Pulmonary artery endothelial cell (primary cell): ENCODE measurements around the gene KLRG1. TPM values are rescaled to one million over a fixed set of nuclear protein-coding genes. Genes with fewer than 3 reads are reported as not detected.
A peak's percentile ranks its signal among the peaks of the same experiment; 100 is the strongest.

Experiments used
- DNase-seq: peaks from one replicate; pipeline ENCODE4 v3.0.0-alpha.2; 2011; ENCODE audit warnings: low read depth, low spot score
- total RNA-seq: library from RNA; depleted of rRNA; stranded (reverse); fragments of >200 nt; gene quantifications from 2 replicates; pipeline ENCODE4 v1.2.3, GENCODE V29; 2014

The KLRG1 gene
- total RNA-seq, 1 donor from 2014 or later, result 10.0 TPM

GRCh38 chr12:8985213-8985754, 4.1 kb upstream of the KLRG1 start:
- no peak for DNase-seq

DNA sequence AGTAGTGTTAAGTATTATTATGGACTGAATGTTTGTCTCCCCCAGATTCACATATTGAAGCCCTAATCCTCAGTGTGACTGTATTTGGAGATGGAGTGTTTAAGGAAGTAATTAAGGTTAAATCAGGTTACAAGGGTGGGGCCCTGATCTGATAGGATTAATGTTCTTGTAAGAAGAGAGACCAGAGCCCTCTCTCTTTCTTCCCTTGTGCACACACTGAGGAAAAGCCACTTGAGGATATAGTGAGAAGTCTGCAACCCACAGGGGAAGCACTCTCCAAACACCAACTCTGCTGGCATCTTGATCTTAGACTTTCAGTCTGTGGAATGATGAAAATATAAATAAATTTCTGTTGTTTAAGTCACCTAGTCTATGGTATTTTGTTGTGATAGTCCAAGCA, 2.2 kb upstream of the KLRG1 start:
- DNase-seq, result no peak

DNA sequence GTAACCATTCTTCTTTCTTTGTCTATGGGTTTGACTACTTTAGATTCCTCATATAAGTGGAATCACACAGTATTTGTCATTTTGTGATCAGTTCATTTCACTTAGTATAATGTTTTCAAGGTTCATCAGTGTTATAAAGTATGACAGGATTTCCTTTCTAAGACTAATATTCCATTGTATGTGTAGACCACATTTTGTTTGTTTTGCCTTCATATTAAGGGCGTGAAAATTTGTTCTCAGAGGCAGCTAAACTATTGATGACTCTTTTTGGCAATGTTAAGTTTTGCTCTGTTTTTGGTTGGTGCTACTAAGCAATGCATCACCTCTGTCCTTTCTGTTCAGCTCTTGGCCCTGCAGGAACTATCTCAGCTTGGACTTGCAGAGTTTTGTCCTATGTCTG, 1.7 kb upstream of the KLRG1 start:
- DNase-seq, result no peak

DNA sequence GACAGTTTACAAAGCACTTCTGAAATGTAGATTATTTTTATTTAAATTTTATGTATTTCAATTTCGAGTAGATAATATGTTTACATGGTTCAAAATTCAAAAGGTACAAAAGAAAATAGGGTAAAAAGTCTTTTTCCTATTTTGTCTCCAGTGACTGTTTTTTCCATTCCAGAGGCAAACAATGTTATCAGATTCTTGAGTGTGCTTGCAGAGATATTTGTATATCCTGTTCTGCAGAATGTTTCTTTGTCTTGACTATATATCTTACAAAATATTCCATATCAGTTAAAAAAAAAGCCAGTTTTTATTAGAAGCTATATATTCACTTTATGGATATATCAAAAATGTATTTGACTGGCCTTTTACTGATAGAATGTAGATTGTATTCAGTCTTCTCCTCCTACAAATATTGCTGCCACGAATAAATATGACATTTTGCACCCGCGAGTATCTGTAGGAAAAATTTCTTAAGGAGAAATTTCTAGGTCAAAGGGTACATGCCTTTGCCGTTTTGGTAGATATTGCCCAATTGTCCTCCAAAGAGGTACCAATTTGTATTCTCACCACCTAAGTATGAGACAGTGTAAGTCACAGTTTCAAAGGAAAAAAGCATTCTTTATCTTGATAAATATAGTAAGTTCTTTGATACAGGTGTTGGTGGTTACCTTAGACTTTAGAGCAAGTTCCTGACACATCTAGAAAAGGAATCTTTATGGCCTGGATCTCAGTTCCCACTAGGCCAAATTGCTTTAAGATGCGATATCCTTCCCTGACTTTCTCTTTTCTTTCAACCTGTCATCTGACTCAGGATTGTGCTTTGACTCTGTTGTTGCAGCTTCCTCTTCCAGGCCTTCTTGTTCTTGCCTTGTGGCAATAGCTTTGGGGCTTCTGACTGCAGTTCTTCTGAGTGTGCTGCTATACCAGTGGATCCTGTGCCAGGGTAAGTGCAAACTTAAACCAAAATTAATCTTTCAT, 2.3 kb downstream of the KLRG1 start:
- DNase-seq, result no peak

DNA sequence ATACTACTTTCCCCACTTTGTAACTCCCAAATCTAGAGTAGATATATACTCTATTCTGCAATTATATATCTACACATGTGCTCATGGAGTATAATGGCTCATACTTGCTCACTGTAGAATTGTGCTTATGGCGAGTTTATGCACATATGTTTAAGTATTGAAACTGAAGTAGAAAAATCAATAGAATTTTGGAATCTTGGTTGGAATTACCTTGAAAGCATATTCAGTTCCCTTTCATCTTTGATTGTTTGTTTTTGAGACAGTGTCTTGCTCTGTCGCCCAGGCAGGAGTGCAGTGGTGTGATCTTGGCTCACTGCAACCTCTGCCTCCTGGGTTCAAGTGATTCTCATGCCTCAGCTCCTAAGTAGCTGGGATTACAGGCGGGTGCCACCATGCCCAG, 4.5 kb downstream of the KLRG1 start:
- DNase-seq, result no peak

DNA sequence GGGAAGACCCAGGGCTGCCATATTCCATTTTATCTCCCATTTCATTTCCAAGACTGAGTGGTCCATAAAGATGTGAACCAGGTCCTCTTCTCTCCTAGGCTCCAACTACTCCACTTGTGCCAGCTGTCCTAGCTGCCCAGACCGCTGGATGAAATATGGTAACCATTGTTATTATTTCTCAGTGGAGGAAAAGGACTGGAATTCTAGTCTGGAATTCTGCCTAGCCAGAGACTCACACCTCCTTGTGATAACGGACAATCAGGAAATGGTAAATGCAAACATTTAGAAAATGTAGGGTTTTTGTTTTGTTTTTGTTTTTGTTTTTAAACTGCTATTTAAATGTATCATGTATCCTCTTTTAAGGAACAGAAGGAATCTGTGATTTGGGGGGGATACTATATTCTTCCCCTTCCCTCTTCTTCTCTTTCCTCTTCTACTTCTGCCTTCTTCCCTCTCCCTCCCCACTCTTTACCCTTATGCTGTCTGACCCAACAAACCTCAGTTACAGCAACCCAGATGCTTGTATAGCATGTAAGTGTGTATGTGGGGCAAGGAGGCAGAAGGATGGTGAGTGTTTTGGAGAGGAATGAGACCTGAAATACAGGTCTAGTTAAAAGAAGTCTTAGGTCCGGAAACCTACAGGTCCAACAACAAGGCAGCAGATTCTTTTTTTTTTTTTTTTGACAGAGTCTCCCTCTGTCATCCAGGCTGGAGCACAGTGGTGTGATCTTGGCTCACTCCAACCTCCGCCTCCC, 5.9 kb downstream of the KLRG1 start:
- DNase-seq, result no peak

DNA sequence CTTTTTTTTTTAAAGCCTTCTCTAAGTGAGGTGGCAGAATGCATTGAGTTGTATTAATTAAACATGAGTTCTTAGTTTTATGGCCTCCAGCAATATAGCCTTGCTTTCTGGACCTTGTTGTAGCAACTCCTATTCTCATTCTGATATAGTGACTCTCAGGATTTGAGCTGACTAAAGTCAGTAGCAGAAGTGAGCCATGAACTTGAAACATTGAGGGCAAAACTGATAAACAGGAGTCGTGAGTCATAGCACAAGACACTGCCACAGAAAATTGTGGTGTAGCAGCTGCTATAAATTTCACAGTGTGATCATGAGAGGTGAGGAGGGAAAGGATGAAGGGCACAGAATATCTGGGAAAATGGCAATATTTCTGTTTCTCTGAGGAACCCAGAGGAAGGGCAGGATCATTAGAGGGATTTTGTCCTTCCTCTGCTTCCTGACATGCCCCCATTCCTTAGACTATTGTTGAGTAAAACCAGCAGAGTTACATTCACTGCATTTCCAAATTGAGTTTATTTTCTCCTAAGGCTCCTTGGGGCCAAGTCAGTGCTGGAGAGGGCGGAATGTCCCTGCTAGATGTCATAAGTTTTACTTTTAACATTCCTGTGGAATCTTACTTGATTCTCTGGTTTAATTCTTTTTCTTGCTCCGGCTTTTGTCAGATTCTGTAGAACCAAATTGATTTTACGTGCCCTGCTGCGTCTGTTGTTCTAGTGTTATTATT, 7.5 kb downstream of the KLRG1 start:
- peak; percentile 52 for DNase-seq

GRCh38 chr12:9001233-9001632, 11.9 kb downstream of the KLRG1 start:
- no peak for DNase-seq

- DNase-seq, result no peak
These were observed 13.0 kb downstream of the KLRG1 start for GRCh38 chr12:9002335-9002734.

DNA sequence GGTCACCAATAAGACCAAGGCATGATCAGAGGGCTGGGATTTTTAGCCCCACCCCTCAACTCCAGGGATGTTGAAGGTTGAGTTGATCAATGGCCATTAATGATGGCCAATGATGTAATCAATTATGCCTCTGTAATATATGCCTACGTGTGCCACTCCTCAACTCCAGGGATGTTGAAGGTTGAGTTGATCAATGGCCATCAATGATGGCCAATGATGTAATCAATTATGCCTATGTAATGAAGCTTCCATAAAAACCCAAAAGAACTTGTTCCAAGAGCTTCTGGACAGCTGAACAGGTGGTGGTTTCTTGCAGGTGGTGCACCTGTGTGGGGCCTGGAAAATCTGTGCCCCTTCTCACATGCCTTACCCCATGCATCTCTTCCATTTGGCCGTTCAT, 33.2 kb downstream of the KLRG1 start:
- no peak for DNase-seq

- no peak for DNase-seq
These were observed 35.2 kb downstream of the KLRG1 start for GRCh38 chr12:9024512-9024911.

DNA sequence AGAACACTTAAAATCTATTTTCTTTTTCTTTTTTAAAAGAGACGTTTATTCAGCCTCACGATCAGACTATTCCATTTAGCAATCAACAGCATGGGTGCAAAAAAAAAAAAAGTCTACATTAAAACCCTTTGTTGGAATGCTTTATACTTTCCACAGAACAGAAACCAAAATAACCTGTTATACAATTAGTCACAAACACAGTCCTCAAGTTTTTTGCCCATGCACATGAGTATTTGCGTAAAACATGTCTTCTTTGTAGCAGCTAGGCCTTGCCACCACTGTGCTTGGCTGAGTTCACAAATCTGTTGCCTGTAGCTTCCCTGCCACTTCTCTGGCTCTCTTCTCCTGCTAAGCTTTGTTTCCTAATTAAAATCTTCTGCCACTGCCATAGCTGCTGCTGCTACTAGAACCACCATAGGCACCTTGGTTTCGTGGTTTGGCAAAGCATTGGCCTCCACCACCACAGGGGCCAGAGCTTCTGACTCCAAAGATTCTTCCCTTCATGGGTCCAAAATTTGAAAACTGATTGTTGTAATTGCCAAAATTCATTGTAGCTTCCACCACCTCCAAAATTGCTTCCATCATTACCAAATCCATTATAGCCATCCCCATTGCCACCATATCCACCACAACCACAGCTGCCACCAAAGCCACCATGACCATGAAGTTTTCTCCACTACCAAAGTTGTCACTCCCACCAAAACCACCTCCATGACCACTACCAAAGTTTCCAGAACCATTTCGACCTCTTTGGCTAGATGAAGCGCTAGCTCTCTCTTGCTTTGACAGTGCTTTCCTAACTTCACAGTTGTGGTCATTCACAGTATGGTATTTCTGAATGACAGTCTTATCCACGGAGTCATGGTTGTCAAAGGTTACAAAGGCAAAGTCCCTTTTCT, 38.1 kb downstream of the KLRG1 start:
- DNase-seq, result no peak

GRCh38 chr12:9030776-9031175, 41.4 kb downstream of the KLRG1 start:
- DNase-seq, result no peak

DNA sequence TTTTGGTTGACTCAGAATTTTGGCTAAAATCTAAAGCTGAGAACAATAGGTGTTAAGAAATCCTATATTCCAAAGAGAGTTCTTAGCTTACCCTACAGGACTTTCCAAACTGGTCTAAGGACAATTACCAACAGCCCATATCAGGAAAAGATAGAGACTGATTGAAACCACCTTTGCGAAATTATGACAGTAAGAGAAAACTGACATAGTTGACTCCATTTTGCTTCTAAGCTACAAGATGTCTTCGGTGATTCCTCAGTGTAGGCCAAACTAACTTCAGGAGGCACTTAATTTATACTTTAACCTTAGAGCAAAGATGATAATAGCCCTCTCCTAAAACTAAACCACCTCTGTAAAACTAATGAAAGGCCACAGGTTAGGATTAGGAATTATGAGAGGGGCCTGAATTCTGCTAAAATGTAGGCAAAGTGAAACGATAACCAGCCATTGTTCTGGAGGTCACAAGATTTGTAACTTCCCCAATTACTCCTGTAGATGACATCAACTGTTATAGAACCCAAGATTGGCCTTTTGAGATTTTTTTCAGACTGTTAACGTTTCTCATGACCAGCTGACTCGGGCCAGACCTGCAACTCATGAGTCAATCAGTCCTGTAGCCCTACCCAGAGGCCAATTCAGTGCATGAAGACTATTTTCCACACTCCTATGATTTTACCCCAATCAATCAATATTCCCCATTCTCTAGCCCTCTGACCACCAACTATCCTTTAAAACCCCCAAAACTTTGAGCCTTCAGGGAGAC, 43.0 kb downstream of the KLRG1 start:
- DNase-seq, result no peak

GRCh38 chr12:9033265-9033887, 44.0 kb downstream of the KLRG1 start:
- DNase-seq, result no peak

GRCh38 chr12:9034095-9034494, 44.7 kb downstream of the KLRG1 start:
- no peak for DNase-seq

- no peak for DNase-seq
These were observed 46.9 kb downstream of the KLRG1 start for GRCh38 chr12:9036227-9036626.

GRCh38 chr12:9037431-9037830, 48.1 kb downstream of the KLRG1 start:
- DNase-seq, result no peak

GRCh38 chr12:9039397-9039977, 50.1 kb downstream of the KLRG1 start:
- DNase-seq, result peak; percentile 17
